ENCODE data around the gene TRIML1.

The TRIML1 gene, protein sequence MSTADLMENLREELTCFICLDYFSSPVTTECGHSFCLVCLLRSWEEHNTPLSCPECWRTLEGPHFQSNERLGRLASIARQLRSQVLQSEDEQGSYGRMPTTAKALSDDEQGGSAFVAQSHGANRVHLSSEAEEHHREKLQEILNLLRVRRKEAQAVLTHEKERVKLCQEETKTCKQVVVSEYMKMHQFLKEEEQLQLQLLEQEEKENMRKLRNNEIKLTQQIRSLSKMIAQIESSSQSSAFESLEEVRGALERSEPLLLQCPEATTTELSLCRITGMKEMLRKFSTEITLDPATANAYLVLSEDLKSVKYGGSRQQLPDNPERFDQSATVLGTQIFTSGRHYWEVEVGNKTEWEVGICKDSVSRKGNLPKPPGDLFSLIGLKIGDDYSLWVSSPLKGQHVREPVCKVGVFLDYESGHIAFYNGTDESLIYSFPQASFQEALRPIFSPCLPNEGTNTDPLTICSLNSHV

DNA sequence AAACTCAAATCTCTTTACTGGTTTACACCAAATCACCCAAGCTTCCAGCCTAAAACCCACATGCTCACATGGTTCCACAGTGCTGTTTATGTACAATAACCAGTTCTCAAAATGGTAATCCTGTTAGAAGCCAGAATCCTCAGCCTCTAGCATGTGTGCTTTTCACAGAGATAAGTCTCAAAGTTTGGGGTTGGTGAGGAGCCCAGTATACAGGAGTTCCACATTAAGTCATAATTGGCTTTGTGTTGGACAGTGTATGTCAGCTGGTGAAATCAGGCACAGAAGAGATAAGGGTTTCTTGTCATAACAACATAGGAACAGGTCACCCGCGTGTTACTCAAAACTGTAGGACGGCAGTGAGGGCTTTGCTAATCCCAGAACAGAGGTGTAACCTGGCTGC lies at the start of gene TRIML1:
Gene TRIML1 (plus strand): TSS at position 301 of the 400 bp plus-strand sequence. CDS start 118 bp downstream, outside the sequence.
- DNase-seq = no peak

DNA sequence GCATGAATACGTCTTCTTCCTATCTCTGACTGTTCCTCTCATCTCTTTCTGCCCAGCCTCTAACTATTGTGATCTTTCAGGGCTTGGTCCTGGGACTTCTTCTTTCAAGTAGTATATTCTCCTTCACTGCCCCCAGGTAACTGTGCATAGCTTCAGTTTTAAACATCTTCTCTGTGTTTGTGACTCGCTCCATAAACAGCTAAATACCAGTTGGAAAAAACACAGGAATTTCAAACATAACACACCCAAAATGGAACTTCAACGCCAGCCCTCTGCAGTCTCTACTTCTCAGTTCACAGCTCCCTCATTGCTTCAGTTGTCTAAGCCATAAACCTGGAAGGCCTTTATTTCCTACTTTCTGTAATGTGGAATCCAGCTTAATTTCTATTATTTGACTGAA lies 46.4 kb upstream of the TRIML1 start:
- DNase-seq = no peak

DNA sequence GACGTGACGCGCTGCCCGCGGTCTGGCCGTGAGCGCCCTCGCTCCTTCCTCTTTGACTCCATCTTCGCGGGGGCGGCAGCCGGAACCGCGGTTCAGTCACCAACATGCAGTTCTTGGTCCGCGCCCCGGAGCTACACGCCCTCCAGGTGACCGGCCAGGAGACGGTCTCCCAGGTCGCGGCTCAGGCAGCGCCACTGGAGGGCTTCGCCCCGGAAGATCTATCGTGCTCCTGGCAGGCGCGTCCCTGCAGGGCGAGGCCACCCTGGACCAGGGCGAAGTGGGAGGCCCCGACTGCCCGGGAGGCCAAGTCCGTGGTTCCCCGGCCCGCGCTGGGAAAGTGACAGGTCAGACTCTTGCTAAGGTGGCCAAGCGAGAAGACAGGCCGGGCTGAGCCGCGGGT lies 32.8 kb upstream of the TRIML1 start:
- DNase-seq = no peak

DNA sequence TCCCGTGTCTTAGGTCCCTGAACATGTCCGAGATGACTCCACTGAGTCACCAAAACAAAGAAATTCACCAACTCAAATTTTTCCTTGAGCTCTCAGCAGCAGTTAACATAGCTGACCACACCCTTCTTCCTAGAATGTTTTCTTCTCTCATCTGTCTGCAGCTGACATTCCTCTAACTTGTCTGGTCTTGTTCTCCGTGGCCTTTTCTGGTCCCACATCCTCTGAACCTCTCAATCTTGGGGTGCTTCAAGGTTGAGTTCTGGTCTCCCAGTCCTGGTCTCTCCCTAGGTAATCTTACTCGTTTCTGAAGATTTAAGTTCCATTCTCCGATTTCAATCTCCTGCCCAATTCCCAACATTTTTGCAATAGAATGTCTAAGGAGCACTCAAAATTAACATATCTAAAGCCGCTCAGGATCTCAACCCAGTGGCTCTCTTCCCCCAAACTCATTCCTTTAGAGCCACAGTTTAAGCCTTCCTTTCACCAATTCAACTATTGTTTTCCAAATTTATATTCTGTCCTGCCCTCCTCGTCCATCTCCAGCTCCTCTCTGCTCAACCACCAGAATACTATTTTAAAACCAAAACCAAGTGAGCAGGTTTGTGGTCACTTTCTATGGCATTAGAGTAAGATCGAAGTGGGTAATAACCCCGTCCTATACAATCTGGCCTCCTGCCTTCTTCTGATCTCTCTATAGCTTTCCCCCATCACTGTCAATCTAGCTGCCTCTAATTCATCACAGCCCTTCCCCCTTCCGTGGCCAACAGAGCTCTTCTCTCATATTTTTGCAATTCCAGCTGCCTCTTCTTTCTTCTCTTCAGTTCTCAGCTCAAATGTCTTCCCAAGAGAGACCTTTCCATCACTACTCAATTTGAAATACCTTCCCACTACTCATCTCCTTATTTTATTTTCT lies 31.1 kb upstream of the TRIML1 start:
- DNase-seq = no peak

DNA sequence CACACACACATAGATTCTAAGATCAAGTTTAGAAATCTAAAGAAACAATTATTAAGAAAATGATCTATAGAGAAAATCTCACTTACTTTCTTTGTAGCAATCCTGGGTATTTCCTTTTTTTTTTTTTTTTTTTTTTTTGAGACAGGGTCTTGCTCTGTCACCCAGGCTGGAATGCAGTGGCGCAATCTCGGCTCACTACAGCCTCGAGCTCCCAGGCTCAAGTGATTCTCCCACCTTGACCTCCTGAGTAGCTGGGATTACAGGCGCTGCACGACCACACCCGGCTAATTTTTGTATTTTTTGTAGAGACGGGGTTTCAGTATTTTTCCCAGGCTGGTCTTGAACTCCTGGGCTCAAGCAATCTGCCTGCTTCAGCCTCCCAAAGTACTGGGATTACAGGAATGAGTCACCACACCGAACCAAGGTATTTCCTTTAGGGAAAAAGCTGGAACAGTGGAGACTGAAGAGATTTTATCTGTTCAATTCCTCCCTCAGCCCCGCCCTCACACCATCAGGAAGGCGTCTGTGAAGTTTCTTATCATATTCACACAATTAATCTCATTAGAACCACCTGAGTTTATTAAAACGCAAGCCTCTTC lies 30.0 kb upstream of the TRIML1 start, which contains the start of gene TRIML2:
Gene TRIML2 (minus strand): TSS at position 447 of the 599 bp plus-strand sequence. CDS start 4,235 bp downstream, outside the sequence.
- DNase-seq = no peak

DNA sequence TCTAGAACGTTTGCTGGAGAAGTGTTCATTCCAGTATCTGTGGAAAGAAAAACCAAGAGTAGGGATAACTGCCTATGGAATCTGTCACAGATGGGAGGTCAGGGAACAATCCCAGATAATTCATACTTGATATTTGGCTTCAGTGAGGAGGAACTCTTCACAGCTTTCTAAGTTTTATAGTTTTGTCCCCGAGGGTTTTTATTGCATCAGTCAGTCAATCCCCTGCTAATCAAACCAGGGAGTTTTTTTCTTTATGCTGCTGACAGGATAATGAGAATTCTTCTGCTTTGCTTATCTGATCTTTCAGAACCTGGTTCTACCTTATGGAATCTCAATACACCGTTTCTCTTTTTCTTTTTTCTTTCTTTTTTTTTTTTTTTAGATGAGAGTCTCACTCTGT lies 29.2 kb upstream of the TRIML1 start:
- no peak for DNase-seq

DNA sequence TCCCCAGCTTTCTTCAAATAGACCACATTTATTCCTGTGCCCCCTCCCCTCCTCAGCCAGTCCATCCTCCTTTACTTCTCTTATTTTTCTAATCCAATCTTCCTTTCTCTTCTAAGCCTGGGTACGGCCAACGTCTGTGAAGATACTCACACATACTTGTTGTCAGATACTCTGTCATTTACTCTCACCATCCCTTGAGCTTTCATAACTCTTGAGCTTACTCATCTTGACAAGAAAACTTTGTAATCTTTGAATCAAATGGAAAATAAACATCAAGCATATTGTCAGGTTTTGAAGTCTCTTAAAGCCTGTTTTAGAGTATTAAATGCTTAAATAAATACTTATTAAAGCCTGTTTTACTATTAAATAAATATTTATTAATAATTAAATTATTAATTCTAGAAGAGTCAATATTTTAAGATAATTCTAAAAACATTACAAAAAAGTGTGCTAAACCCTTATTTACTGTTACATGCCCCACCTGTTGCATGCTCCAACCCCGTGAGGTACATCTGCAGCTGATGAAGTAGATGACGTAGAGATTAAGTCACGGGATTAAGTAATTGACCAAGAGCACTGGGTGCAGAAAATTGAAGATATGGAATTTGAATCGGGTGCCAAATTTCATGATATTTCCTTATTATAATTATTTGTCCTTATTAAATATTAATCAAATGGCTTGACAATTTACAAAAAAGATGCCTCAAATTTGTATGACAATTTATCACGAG lies 28.3 kb upstream of the TRIML1 start:
- DNase-seq = no peak

DNA sequence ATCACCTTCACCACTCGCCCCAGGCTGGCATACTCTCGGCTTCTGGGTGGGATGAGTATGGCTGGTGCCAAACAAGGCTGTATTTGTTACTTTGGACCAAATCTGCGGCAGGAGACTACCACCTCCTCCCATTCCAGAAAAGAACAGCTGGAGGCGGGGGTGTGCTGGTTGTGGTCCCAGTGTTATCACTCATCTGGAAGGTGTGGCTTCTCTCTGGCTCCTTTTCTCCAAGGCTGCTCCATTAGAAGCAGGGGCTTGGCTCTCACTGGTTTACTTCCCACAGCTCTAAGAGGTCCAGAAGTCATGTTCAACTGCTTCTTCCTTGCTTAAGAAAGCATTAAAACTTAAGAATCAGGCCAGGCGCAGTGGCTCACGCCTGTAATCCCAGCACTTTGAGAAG lies 27.3 kb upstream of the TRIML1 start:
- DNase-seq = no peak

DNA sequence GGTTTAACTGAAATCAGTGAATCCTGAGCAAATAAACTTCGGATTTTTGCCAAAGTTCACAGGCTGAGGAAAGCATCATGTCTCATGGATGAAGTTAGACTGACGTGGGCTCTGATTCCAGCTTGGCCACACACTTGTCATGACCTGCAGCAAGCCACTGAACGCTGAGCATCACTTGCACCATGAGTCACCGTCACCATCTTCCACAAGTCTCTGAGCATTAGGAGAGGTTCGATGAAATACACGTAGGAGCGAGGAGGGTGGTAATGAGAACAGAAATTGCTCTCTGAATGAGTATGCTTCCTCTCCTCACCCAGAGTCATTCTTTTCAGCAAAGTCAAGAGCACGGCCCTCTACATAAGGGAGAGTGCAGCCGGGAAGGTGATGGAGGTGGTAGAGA lies 26.1 kb upstream of the TRIML1 start:
- DNase-seq = no peak

DNA sequence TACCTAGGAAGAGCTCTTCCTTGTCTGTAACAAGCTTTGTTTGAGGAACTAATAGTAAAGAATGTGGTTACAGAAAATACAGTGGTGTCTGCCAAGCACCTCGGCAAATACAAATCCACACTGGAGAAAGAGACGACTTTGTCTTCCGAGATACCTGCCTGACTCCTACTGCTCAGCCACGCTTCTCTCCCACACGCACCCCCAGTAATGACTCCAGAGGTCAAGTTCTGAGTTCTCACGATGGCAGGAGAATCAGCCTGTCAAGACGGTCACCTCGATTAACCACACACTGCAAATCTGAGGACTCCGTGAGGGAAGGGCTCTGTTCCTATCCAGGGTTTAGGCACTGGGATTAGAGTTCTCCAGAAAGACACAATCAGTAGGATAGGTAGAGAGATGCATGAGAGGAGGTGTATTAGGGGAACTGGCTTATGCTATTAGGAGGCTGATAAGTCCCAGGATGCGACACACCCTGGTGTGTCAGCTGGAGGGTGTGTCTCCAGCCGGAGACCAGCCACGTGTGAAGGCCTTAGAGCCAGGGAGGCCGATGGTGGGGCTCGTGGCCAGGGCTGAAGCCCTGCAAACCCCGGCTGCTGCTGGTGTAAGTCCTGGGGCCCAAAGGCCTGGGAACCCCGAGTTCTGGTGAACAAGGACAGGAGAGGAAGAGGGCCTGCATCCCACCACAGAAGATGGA lies 21.5 kb upstream of the TRIML1 start:
- DNase-seq = no peak

DNA sequence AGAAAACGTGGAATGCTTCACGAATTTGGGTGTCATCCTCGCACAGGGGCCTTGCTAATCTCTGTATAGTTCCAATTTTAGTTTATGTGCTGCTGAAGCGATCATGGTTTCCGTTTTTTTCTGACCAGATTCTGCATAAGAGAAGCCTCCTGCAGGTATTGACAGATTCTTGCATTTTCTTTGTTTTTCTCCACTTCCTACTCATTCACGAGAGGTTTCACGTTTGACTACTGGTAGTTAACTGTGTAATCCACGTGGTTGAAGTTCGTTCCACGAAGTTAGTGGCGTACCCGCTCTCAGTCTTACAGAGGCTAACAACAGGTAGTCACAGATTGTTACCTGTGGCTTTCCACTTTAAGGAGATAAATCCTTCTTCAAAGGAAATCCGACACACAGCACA lies 17.7 kb upstream of the TRIML1 start:
- no peak for DNase-seq

DNA sequence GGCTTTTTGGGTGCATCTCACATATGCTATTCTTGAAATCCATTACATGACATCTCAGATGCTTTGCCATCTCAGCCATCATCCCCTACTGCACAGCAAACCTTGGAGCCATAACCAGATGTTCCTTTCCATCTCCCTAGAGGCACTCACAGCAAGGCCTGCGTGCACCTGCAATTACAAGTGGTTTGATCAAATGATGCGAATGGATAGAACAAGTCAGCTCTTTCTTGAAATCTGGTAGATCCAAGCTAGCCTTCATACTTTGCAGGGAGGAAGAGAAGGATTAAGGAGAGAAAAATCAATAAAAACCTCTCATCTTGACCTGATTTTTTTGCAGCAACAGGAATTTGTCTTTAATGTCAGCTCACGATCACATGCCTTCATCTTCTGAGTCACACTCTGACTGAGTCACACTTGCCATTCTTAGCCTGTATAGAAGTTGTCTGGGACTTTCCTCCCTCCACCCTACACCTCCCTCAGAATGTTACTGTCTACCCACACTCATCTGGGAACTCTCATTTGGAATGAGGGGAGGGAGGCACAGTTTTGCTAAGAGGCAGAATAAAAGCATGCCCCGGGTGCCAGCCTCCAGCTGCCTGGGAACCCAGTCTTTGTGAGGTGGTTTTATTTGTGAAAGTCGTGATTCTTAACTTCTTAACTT lies 11.9 kb upstream of the TRIML1 start:
- peak; percentile 1 for DNase-seq

DNA sequence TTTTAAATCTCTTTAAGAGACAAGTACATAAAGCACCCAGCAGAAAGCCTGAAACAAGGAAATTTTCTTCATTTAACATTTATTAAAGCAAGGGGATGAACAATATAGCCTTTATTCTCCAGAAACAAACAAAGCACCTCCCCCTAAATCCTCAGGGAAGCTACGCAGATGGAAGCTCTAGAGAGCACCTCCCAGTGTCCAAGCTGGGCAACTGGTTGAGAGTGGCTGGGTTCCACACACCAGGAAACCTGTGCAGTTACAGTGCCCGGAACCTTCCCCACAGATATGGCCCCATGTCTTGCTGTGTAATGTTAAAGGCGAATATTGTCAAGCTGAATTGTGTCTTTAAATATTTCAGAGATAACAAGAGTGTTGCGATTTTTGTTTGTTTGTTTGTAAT lies 8.9 kb upstream of the TRIML1 start:
- DNase-seq = no peak

DNA sequence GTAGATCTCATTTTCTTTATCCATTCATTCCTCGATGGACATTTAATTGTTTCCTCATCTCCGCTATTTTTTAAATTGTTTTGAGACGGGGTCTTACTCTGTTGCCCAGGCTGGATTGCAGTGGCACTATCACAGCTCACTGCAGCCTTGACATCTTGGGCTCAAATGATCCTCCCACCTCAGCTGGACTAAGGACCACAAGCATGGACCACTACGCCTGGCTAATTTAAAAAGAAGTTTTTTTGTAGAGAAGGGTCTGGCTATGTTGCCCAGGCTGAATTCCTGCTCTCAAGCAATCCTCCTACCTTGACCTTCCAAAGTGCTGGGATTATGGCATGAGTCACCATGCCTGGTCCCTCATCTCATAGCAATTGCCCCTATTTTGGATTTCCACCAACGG lies 7.0 kb upstream of the TRIML1 start:
- no peak for DNase-seq

DNA sequence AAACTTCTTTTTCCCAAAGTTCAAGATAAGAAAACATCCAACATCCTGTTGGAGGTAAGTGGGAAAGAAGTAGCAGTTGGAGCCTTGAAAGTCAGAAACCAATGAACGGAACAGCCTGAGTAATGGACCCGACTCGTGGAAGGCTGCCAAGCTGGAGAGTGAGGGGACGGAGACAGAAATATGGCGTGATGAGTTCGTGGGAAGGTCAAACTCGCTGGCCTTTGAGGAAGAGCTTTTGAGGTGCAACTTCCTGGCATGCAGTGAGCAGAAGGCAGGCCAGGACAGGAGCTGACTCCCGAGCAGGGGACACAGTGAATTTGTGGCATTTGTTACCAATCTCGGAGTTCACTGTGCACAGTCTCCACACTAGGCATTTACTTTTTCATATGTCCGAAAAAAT lies 1.0 kb upstream of the TRIML1 start:
- no peak for DNase-seq

DNA sequence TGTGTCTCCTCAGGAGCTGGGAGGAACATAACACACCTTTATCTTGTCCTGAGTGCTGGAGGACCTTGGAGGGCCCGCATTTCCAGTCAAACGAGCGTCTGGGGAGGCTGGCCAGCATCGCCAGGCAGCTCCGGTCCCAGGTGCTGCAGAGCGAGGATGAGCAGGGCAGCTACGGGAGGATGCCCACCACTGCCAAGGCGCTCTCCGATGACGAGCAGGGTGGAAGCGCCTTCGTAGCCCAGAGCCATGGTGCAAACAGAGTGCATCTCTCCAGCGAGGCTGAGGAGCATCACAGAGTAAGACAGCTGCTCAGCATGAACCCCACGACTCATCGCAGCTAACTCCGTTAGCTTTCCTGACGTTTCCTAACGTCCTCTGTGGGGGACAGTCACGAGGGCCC lies 430 bp downstream of the TRIML1 start:
- no peak for DNase-seq

DNA sequence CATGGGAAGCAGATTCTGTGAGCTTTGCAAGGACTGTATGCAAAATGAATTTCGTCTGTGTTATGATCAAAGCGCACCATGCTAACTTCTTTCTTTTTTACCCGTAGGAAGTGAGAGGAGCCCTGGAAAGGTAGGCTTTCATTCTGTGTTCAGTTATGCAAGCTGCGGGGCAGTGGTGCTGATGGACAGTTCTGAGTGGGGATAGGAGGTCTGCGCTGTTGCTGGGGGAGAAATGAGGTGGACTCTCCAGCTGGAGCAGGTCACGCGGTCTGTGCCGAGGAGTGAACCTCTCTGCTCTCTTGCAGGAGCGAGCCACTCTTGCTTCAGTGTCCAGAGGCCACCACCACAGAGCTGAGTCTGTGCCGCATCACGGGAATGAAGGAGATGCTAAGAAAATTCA lies 4.5 kb downstream of the TRIML1 start:
- DNase-seq = no peak

DNA sequence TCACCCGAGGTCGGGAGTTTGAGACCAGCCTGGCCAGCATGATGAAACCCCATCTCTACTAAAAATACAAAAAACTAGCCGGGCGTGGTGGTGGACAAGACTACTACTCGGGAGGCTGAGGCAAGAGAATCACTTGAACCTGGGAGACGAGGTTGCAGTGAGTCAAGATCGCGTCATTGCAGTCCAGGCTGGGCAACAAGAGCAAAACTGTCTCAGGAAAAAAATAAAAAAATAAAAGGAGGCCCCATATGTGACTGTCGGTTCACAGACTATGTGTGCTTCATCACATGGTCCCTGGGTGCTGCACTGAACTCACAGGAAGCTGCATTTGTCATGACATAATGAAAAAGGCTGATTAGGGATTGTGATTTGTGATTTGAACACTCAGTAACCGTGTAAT lies 6.4 kb downstream of the TRIML1 start:
- no peak for DNase-seq

DNA sequence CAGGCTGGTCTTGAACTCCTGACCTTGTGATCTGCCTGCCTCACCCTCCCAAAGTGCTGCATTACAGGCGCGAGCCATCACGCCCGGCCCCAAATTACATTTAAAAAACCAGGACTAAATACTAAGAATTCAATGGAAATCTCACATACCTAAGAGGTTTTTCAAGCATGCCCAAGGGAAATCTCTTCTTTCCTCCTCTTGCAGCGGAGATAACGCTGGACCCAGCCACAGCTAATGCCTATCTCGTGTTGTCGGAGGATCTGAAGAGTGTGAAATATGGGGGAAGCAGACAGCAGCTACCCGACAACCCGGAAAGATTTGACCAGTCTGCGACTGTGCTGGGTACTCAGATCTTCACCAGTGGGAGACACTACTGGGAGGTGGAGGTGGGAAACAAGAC lies 7.4 kb downstream of the TRIML1 start:
- DNase-seq = no peak

DNA sequence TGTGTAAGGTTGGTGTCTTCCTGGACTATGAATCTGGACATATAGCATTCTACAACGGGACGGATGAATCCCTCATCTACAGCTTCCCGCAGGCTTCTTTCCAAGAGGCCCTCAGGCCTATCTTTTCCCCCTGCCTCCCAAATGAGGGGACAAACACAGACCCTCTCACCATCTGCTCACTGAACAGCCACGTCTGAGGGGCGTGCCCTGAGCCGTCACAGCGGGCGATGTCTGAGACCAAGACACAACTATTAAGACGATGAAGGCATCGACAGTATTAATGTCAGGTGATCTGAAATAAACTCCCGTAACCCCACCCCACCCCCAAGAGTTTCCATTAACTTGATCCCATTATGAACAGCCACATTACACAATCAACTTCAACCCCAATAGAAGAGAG lies 7.9 kb downstream of the TRIML1 start:
- no peak for DNase-seq

DNA sequence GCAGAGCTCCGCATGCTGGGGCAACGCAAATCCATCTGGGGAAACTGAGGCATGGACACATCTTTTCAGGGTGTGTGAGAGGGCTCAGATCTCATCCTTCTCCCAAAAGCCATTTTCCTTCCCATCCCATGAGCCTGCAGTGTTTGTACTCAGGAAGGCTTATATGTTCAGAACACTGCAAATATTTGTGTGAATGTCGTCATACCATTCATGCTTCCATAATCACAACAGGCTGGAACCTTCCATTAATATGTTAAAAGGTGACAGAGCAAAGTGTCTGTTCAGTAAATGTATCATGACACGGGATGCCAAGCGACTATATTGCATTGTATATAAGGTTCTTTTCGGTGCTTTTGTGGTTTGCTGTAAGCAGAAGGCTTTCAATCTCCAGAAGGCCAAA lies 8.5 kb downstream of the TRIML1 start:
- DNase-seq = no peak
